ENCODE measurements around the gene RAP1GAP2. TPM values are rescaled to one million over a fixed set of nuclear protein-coding genes. Genes with fewer than 3 reads are reported as not detected.
"Not testable (repeated sequence)": the region's sequence is repeated elsewhere in the genome, so short reads cannot be mapped to it uniquely, and the experiment has no call there.

Gene RAP1GAP2
- total RNA-seq, 4 donors from 2014 or later, result 1.5 to 23.1 (median 6.7) TPM

- Histone ChIP-seq H3K4me1 (no peaks in the 10 kb centered on the region), H3K27me3 (no peaks in the 10 kb centered on the region), H3K27ac (no peak overlapping the region), H3K4me3 (no peak overlapping the region), H3K36me3 (no peaks in the 10 kb centered on the region), H3K9me3 (no peaks in the 10 kb centered on the region)
- TF ChIP-seq POLR2A (IDR thresholded peaks at IDR 0.05), result no peak
- no peak for TF ChIP-seq CTCF (IDR thresholded peaks at IDR 0.05)
- intact Hi-C loops (cut with DNase I; ENCODE audit: low total_unique reads), result no loop called here
- DNase-seq, result no peak
Observed at GRCh38 chr17:3026856-3027751, 230.9 kb downstream of the RAP1GAP2 start.

- Histone ChIP-seq H3K27me3 (no peaks in the 10 kb centered on the region), H3K4me1 (no peaks in the 10 kb centered on the region), H3K36me3 (no peaks in the 10 kb centered on the region), H3K4me3 (no peak overlapping the region), H3K9me3 (no peaks in the 10 kb centered on the region), H3K27ac (no peak overlapping the region)
- no peak for DNase-seq
- intact Hi-C loops (cut with DNase I; ENCODE audit: low total_unique reads), result no loop called here
- TF ChIP-seq CTCF (IDR thresholded peaks at IDR 0.05) (no peak), POLR2A (IDR thresholded peaks at IDR 0.05) (no peak)
Observed at GRCh38 chr17:3027786-3028532, 231.7 kb downstream of the RAP1GAP2 start.

- Histone ChIP-seq H3K9me3 (no peaks in the 10 kb centered on the region), H3K27ac (no peak overlapping the region), H3K4me1 (no peaks in the 10 kb centered on the region), H3K4me3 (no peak overlapping the region), H3K27me3 (no peaks in the 10 kb centered on the region), H3K36me3 (no peaks in the 10 kb centered on the region)
- intact Hi-C loops (cut with DNase I; ENCODE audit: low total_unique reads), result no loop called here
- DNase-seq, result no peak
- TF ChIP-seq POLR2A (IDR thresholded peaks at IDR 0.05), result no peak
- TF ChIP-seq CTCF (IDR thresholded peaks at IDR 0.05), result no peak
Observed at GRCh38 chr17:3029213-3029913, 233.1 kb downstream of the RAP1GAP2 start.

- Histone ChIP-seq H3K36me3 (no peaks in the 10 kb centered on the region), H3K4me1 (no peaks in the 10 kb centered on the region), H3K9me3 (no peaks in the 10 kb centered on the region), H3K4me3 (no peak overlapping the region), H3K27me3 (no peaks in the 10 kb centered on the region), H3K27ac (no peak overlapping the region)
- TF ChIP-seq CTCF (IDR thresholded peaks at IDR 0.05) (no peak), POLR2A (IDR thresholded peaks at IDR 0.05) (no peak)
- intact Hi-C loops (cut with DNase I; ENCODE audit: low total_unique reads), result no loop called here
- no peak for DNase-seq
Observed at GRCh38 chr17:3030096-3030495, 233.9 kb downstream of the RAP1GAP2 start.

GRCh38 chr17:3030852-3031470 lies 234.7 kb downstream of the RAP1GAP2 start:
- H3K9me3 ChIP-seq; H3K4me1 ChIP-seq; intact Hi-C loops (cut with DNase I; ENCODE audit: low total_unique reads); H3K36me3 ChIP-seq; DNase-seq; H3K4me3 ChIP-seq; H3K27ac ChIP-seq; H3K27me3 ChIP-seq: not testable (repeated sequence)

Data from uterus (tissue), 4 donors.